OCI-LY1 (cell line): ENCODE data around the gene TNRC6A.

ENCODE experiments used
- CTCF ChIP-seq: fragments of 200-600 bp; sonication (generic), shearing (Covaris generic); IDR thresholded peaks from 2 replicates; pipeline ENCODE4 v1.5.1; 2017; ENCODE audit warnings: mild to moderate bottlenecking, antibody characterized with exemption, low read length, moderate library complexity, mixed read lengths
- EZH2 ChIP-seq: fragments of 200-600 bp; sonication (generic), shearing (Covaris generic); IDR thresholded peaks from 2 replicates; pipeline ENCODE4 v1.8.0; 2017; ENCODE audit warnings: borderline replicate concordance, mixed run types, mild to moderate bottlenecking, antibody characterized with exemption, low read length, moderate library complexity, mixed read lengths

GRCh38 chr16:24801761-24802302, 72.4 kb downstream of the TNRC6A start:
- TF ChIP-seq CTCF (no peak), EZH2 (no peak)
